Measurements from ENCODE around the gene HSD17B12.

The HSD17B12 gene

GRCh38 chr11:43819926-43820325 lies 139.4 kb downstream of the HSD17B12 start:
- no peak for TF ChIP-seq CTCF (IDR thresholded peaks at IDR 0.05; ENCODE audit: extremely low read depth, missing control alignments)
- no peak for DNase-seq (ENCODE audit: low spot score)

DNA sequence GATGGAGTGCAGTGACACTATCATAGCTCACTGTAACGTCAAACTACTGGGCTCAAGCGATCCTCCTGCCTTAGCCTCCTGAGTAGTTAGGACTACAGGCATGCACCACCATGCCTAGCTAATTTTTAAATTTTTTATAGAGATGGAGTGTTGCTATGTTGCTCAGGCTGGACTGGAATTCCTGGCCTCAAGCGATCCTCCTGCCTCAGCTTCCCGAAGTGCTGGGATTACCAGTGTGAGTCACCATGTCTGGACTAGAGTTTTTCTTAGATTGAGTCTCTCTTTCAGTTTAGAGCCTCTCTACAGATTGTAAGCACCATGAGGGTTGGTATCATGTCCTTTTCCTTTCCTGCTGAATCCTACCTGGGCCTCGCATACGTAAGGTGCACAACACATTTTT lies 142.8 kb downstream of the HSD17B12 start:
- no peak for TF ChIP-seq CTCF (IDR thresholded peaks at IDR 0.05; ENCODE audit: extremely low read depth, missing control alignments)
- no peak for DNase-seq (ENCODE audit: low spot score)

DNA sequence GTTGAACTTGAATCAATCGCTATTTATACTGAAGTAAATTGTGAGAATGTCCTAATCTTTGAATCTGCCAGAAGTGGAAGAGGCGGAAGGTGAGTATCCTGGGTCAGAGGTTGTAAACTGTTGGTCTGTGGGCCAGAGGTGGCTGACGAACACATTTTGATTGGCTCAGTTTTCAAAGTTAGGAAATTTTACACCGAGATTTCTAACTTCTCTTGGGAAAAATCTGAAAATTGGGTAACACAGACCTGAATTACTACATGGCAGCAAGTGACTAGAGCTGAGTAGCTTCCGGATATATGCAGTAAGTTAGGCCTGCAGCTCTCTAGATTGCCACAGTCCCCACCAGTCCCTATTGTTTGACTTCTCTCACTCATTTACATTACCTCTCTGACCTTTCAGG lies 143.3 kb downstream of the HSD17B12 start:
- TF ChIP-seq CTCF (IDR thresholded peaks at IDR 0.05; ENCODE audit: extremely low read depth, missing control alignments) = no peak
- no peak for DNase-seq (ENCODE audit: low spot score)

- DNase-seq (ENCODE audit: low spot score) = no peak
These were observed 144.8 kb downstream of the HSD17B12 start for GRCh38 chr11:43825217-43825816.

GRCh38 chr11:43830928-43831440 lies 150.4 kb downstream of the HSD17B12 start:
- TF ChIP-seq CTCF (IDR thresholded peaks at IDR 0.05; ENCODE audit: extremely low read depth, missing control alignments) = no peak
- no peak for DNase-seq (ENCODE audit: low spot score)

More at GRCh38 chr11:43825217-43825816, 144.8 kb downstream of the HSD17B12 start:
- peak; percentile 49 for TF ChIP-seq CTCF (IDR thresholded peaks at IDR 0.05; ENCODE audit: extremely low read depth, missing control alignments)

- TF ChIP-seq CTCF (IDR thresholded peaks at IDR 0.05; ENCODE audit: extremely low read depth, missing control alignments) = no peak
- DNase-seq (ENCODE audit: low spot score) = no peak
These were observed 152.0 kb downstream of the HSD17B12 start for GRCh38 chr11:43832536-43832935.

DNA sequence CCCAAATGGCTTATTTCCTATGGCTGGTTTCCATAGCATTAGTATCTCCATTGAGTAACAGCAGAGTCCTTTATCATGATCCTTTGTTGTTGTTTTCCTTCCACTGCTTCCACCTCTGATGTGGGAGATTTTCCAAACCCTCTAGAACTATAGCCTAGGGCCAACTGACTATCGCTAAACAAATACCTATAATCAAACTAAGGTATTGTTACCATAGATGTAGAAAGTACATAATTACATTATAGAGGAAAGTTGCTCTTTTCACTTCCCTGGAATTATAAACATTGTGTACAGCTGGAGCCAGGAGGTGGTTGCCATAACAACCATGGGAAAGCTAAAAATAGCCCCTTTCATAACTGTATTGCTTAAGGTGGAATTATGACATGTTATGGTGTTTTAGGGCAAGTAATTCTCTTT lies 153.1 kb downstream of the HSD17B12 start:
- TF ChIP-seq CTCF (IDR thresholded peaks at IDR 0.05; ENCODE audit: extremely low read depth, missing control alignments) = no peak
- DNase-seq (ENCODE audit: low spot score) = no peak
